Common myeloid progenitor, CD34-positive (primary cell): ENCODE data around the gene SLC39A1. TPM values are rescaled to one million over a fixed set of nuclear protein-coding genes. Genes with fewer than 3 reads are reported as not detected.
"Not testable (repeated sequence)": the region's sequence is repeated elsewhere in the genome, so short reads cannot be mapped to it uniquely, and the experiment has no call there.

Experiments used
- CTCF ChIA-PET: fragments of 350-600 bp; sonication (Branson Sonifier 250); formaldehyde crosslinking; loops from one replicate; lab custom pipeline; 2021; ENCODE audit warnings: antibody characterized with exemption; lab: Charles Lee
- POLR2A ChIA-PET: fragments of 350-600 bp; sonication (Branson Sonifier 250); formaldehyde crosslinking; loops from one replicate; lab custom pipeline; 2021; ENCODE audit warnings: antibody characterized with exemption; lab: Charles Lee
- DNase-seq, 3 donors: peaks; one replicate each; pipeline versions ENCODE4 v3.0.0 to v3.0.0-alpha.2; 2013
- H3K27ac ChIP-seq, 2 experiments: 1 replicate in 1 of 2; 2 replicates in 1 of 2; pipeline ENCODE4 v1.7.0; 2013; ENCODE audit warnings: inconsistent platforms in 2 of 2, low read length in 2 of 2, mild to moderate bottlenecking in 2 of 2, low read depth in 1 of 2, moderate library complexity in 1 of 2; ENCODE audit not compliant: severe bottlenecking in 2 of 2, insufficient read depth in 1 of 2, poor library complexity in 1 of 2
- H3K27me3 ChIP-seq, 5 experiments: replicated peaks in 2 of 5; 1 replicate in 3 of 5; 2 replicates in 2 of 5; pipeline versions ENCODE4 v1.6.1 to v1.7.0; 2013; ENCODE audit warnings: low read length in 4 of 5, mild to moderate bottlenecking in 2 of 5, moderate library complexity in 2 of 5, inconsistent platforms in 1 of 5; ENCODE audit not compliant: insufficient read depth in 5 of 5, control insufficient read depth in 4 of 5
- H3K36me3 ChIP-seq, 4 experiments: 1 replicate in 2 of 4; 2 replicates in 2 of 4; pipeline versions ENCODE4 v1.6.1 to v1.7.0; 2013; ENCODE audit warnings: low read length in 3 of 4, control low read depth in 1 of 4, mild to moderate bottlenecking in 1 of 4; ENCODE audit not compliant: control insufficient read depth in 4 of 4, insufficient read depth in 4 of 4
- H3K4me1 ChIP-seq, 4 experiments: 1 replicate in 3 of 4; 2 replicates in 1 of 4; pipeline versions ENCODE4 v1.6.1 to v1.7.1; 2013; ENCODE audit warnings: low read length in 3 of 4, mild to moderate bottlenecking in 3 of 4, control low read depth in 1 of 4, inconsistent platforms in 1 of 4, moderate library complexity in 1 of 4; ENCODE audit not compliant: control insufficient read depth in 4 of 4, insufficient read depth in 4 of 4; ENCODE audit errors: control extremely low read depth in 1 of 4
- H3K4me3 ChIP-seq, 7 experiments: 1 replicate in 4 of 7; 2 replicates in 3 of 7; pipeline versions ENCODE4 v1.5.1 to v1.7.0; 2013; ENCODE audit warnings: mild to moderate bottlenecking in 7 of 7, low read length in 6 of 7, moderate library complexity in 6 of 7, inconsistent platforms in 2 of 7, low read depth in 2 of 7, control low read depth in 1 of 7; ENCODE audit not compliant: insufficient read depth in 4 of 7, control insufficient read depth in 1 of 7; ENCODE audit errors: extremely low read depth in 1 of 7
- H3K9me3 ChIP-seq, 5 experiments: 1 replicate in 4 of 5; 2 replicates in 1 of 5; pipeline versions ENCODE4 v1.6.1 to v1.7.1; 2013; ENCODE audit warnings: low read length in 4 of 5, mild to moderate bottlenecking in 2 of 5, inconsistent platforms in 1 of 5, low read depth in 1 of 5, moderate library complexity in 1 of 5; ENCODE audit not compliant: control insufficient read depth in 4 of 5, insufficient read depth in 2 of 5; ENCODE audit errors: control extremely low read depth in 1 of 5
- WGBS: methylation state at CpG from one replicate; pipeline ENCODE4 v1.1.5; 2013; ENCODE audit not compliant: insufficient coverage; 5-methylcytosine and 5-hydroxymethylcytosine counted together
- polyA plus RNA-seq: library from polyadenylated mRNA; unstranded; fragments of 120-200 nt; gene quantifications from one replicate; pipeline ENCODE4 v1.2.1, GENCODE V29; 2013

Gene SLC39A1, protein sequence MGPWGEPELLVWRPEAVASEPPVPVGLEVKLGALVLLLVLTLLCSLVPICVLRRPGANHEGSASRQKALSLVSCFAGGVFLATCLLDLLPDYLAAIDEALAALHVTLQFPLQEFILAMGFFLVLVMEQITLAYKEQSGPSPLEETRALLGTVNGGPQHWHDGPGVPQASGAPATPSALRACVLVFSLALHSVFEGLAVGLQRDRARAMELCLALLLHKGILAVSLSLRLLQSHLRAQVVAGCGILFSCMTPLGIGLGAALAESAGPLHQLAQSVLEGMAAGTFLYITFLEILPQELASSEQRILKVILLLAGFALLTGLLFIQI
- 40.2 TPM for polyA plus RNA-seq

DNA sequence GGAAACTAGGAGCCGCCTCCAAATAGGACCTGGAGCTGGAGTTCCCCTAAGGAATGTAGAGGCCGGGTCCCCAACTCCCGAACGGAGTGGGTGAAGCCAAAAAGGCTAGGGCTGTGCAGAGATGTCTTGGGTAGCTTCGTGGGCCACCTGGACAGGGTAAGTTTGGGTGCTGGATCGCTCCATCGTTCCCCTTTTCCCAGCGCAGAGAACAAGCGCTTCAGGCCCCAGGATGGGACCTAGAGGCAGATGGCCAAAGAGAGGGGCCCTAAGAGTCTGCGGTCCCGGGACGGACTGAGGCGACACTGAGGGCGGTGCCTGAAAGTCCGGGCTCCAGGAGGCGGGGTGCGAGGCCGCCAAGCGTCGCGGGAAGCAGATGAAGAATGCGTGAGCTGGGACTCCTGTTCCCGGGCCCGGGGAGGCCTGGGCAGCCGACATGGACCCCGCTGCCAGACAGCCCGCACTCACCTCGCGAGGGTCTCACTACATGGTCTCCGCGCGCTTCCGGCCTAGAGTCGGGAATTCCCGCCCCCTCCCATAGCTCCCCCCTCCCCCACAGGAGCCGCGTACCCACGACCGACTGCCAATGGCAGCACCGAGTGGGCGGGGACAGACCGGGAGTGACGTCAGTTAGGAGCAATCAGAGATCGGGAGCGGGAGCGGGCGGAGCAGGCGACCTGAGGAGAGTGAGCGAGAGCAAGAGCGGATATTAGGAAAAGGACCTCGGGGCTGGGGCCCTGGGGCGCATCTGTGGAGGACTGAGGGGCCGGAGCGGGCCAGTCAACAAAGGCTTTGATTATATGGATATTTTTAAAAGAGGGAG is at the start of gene SLC39A1:
Gene SLC39A1, minus strand, starts transcription at position 508 of the 820 bp plus-strand sequence. CDS start 822 bp downstream, outside the sequence.
- Histone ChIP-seq H3K27me3 (no peaks in the 10 kb centered on the region), H3K4me3 (peak within 1 kb of the TSS; percentile 49 to 97 (median 87)), H3K27ac (peak within 1 kb of the TSS; percentile 70 to 88), H3K4me1 (peaks cover 13 to 66% (median 51%) of the 10 kb centered on the region in 4 experiments), H3K9me3 (no peaks in the 10 kb centered on the region), H3K36me3 (peaks cover 0 to 29% (median 18%) of the 10 kb centered on the region in 4 experiments)
- DNase-seq, result peak; percentile 93
- under 1% methylated on average over 45 of the region's 54 CpGs for WGBS
- ChIA-PET CTCF (interaction anchor here (0.6 to 3.2 kb wide), 7 partner anchors 9 to 396 kb away, joined by 3 to 15 read pairs (median 4); partner anchors contain the start of genes DENND4B, JTB and RAB13), POLR2A (interaction anchor here (0.9 to 3.8 kb wide), 5 partner anchors 9 to 40 kb away, joined by 3 to 17 read pairs (median 5); partner anchors contain the start of genes DENND4B, GATAD2B, RAB13 and RPS27)

DNA sequence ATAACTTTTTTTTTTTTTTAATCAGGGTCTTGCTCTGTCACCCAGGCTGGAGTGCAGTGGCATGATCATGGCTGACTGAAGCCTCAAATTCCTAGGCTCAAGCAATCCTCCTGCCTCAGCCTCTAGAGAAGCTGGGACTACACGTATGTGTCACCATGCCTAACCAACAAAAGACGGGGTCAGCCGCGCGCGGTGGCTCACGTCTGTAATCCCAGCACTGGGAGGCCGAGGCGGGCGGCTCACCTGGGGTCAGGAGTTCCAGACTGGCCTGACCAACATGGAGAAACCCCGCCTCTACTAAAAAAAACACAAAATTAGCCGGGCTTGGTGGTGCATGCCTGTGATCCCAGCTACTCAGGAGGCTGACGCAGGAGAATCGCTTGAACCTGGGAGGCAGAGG is 49.2 kb upstream of the SLC39A1 start:
- H3K27ac ChIP-seq, H3K4me3 ChIP-seq, H3K36me3 ChIP-seq, POLR2A ChIA-PET, H3K27me3 ChIP-seq, H3K4me1 ChIP-seq, H3K9me3 ChIP-seq, DNase-seq: not testable (repeated sequence)
- CTCF ChIA-PET, result interaction anchor here (0.7 kb wide), 1 partner anchor 10 kb away, joined by 3 read pairs; no protein-coding TSS in a partner anchor
- 96% methylated on average over 9 of the region's 14 CpGs for WGBS

DNA sequence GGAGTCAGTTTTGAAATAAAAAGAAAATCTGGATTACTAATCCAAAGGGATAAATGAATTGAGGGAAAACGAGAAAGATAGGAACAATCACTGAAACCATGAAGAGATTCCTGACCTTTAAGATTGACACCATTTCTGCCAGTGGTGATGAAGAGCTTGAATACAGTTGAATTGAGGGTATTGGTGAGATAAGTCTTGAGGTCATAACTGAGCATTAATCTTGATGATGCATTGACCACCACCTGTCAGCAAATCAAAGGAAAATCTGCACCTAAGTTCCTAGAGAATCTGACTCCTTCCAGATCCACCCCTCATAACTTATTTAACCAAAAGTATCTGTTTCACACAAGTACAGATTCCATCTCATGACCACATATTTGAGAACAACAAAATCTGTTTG is 48.8 kb upstream of the SLC39A1 start:
- no peaks in the 10 kb centered on the region for H3K9me3 ChIP-seq
- 100% methylated on average over 1 of the region's 1 CpG for WGBS
- no peaks in the 10 kb centered on the region for H3K36me3 ChIP-seq

DNA sequence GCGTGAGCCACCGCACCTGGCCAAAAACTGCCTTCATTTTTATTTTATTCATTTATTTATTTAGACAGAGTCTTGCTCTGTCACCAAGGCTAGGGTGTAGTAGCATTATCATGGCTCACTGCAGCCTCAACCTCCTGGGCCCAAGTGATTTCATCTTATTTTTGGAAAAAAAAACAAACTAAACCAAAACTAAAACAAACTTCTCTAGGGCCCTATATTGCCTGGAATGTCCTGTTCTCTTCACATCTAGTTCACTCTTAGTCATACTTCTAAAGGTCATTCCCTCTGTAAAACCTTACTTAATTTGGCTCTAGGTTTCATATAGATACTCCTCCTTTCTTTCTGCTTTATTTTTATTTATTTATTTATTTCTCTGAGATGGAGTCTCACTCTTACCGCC is 42.8 kb upstream of the SLC39A1 start:
- no CpG with 5 or more reads among the region's 3 CpGs for WGBS
- H3K27me3 ChIP-seq, result no peaks in the 10 kb centered on the region
- H3K4me1 ChIP-seq, result no peaks in the 10 kb centered on the region
- no peak for DNase-seq
- H3K36me3 ChIP-seq, result no peaks in the 10 kb centered on the region
- no peak overlapping the region for H3K4me3 ChIP-seq
- ChIA-PET POLR2A (no interaction called here), CTCF (no interaction called here)
- no peaks in the 10 kb centered on the region for H3K9me3 ChIP-seq
- no peak overlapping the region for H3K27ac ChIP-seq

More for the DNA sequence above, 48.8 kb upstream of the SLC39A1 start:
- Histone ChIP-seq H3K27me3 (no peaks in the 10 kb centered on the region), H3K27ac (no peak overlapping the region), H3K4me1 (no peaks in the 10 kb centered on the region), H3K4me3 (no peak overlapping the region)
- ChIA-PET POLR2A (no interaction called here), CTCF (interaction anchor here (0.7 kb wide), 1 partner anchor 10 kb away, joined by 3 read pairs; no protein-coding TSS in a partner anchor)
- no peak for DNase-seq

DNA sequence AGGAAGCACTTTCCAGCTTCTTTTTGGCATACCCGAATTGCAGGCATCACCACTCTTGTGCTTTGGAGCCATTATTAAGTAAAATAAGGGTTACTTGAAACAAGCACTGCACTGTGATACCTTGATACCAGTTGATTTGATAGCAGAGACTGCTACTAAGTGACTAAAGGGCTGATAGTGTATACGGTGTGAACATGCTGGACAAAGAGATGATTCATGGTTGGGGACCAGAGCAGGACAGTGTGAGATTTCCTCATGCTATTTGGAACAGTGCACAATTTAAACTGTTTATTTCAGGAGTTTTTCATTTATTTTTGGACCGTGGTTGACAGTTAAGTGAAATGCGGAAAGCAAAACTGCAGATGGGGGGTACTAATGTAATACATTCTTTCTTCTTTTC is 37.1 kb upstream of the SLC39A1 start:
- no peaks in the 10 kb centered on the region for H3K4me1 ChIP-seq
- no peak for DNase-seq
- peaks cover 0 to 4% (median 2%) of the 10 kb centered on the region in 4 experiments for H3K36me3 ChIP-seq
- no peak overlapping the region for H3K27ac ChIP-seq
- POLR2A ChIA-PET, result no interaction called here
- CTCF ChIA-PET, result interaction anchor here (0.6 kb wide), 1 partner anchor 105 kb away, joined by 3 read pairs; no protein-coding TSS in a partner anchor
- H3K27me3 ChIP-seq, result no peaks in the 10 kb centered on the region
- H3K9me3 ChIP-seq, result no peaks in the 10 kb centered on the region
- H3K4me3 ChIP-seq, result no peak overlapping the region
- WGBS, result 100% methylated on average over 1 of the region's 4 CpGs

DNA sequence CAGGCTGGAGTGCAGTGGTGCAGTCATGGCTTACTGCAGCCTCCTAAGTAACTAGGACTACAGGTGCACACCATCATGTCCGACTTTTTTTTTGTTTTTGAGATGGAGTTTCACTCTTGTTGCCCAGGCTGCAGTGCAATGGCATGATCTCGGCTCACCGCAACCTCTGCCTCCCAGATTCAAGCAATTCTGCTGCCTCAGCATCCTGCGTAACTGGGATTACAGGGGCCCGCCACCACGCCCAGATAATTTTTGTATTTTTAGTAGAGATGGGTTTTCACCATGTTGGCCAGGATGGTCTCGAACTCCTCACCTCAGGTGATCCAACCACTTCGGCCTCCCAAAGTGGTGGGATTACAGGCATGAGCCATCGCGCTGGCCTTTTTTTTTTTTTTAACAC is 33.5 kb upstream of the SLC39A1 start:
- H3K4me3 ChIP-seq, POLR2A ChIA-PET, H3K27ac ChIP-seq, H3K27me3 ChIP-seq, CTCF ChIA-PET, DNase-seq, H3K9me3 ChIP-seq: not testable (repeated sequence)
- Histone ChIP-seq H3K36me3 (peaks cover 6 to 32% (median 21%) of the 10 kb centered on the region in 4 experiments), H3K4me1 (peaks cover 2 to 12% (median 7%) of the 10 kb centered on the region in 4 experiments)
- 96% methylated on average over 3 of the region's 10 CpGs for WGBS
